ENCODE measurements around the gene NRP2.

Gene NRP2

DNA sequence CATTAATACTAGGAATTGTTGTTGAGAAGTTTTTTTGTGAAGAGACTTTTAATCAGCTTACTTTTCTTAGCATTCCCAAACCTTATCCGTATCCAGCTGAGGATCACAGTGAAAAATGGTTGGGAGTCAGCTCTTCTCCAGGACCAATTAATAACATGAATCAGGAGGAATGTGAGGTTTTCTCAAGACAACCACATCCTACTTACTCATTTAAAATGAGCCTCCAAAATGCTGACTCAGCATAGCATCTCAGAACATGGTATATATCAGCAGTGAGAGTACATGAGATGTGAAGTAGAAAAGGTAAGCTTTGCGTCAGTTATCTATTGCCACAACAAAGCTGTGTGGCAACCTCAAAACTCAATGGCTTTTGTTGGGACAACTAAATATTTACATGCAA is 140.3 kb downstream of the NRP2 start:
- no peak overlapping the region for H3K4me3 ChIP-seq (ENCODE audit: low read depth, low read length)
- no peak for TF ChIP-seq CTCF (IDR thresholded peaks at IDR 0.05; ENCODE audit: low read depth, low read length, missing control alignments)
- DNase-seq (ENCODE audit: low read depth) = no peak

DNA sequence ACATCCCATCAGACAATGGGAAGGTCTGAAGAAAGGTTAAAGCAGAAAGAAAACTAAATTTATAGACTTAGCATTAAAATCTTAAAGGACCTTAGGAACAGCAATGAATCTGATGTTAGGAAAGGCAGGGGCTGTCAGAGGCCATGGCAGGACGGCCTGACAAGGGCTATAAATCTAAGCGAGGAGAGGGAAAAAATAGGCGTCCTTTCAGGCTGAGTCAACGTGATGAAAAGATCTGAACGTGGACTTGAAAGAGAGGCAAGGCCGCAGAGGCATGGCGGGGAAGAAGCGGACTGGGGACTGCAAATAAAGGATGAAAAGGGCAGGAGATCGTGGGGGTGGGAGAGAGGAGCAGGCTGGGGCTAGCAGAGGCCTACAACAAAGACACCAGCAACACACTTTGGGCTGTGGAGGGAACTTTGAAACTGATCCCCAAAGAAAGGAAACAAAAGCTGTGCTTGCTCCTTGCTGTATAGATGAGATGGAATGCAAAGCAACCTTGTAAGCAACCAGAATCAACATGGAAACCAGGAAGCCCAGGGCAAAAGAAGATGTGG is 145.6 kb downstream of the NRP2 start:
- no peak for DNase-seq (ENCODE audit: low read depth)
- H3K4me3 ChIP-seq (ENCODE audit: low read depth, low read length) = no peak overlapping the region
- TF ChIP-seq CTCF (IDR thresholded peaks at IDR 0.05; ENCODE audit: low read depth, low read length, missing control alignments) = no peak

DNA sequence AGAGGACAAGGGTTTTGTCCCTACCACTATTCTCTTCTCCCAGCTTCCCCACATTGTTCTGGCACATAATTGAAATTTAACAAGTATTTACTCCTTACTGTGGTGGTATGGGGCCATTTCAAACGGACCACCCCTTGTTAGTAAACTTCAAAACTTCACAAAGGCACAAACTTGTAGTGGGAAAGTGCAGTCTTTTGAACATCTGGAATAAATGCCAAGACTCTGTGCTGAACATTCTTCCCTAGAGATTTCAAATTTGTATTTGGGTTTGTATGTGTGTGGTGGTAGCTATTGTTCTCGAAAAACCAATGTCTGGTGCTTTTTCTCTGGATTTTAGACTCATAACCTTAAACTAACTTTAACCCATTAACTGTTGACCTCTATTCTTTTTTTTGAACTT is 151.6 kb downstream of the NRP2 start:
- DNase-seq (ENCODE audit: low read depth) = no peak
- H3K4me3 ChIP-seq (ENCODE audit: low read depth, low read length) = no peak overlapping the region
- no peak for TF ChIP-seq CTCF (IDR thresholded peaks at IDR 0.05; ENCODE audit: low read depth, low read length, missing control alignments)

- no peak for TF ChIP-seq CTCF (IDR thresholded peaks at IDR 0.05; ENCODE audit: low read depth, low read length, missing control alignments)
- H3K4me3 ChIP-seq (ENCODE audit: low read depth, low read length) = no peak overlapping the region
- DNase-seq (ENCODE audit: low read depth) = no peak
Measured at GRCh38 chr2:205834796-205835195, 152.5 kb downstream of the NRP2 start.

DNA sequence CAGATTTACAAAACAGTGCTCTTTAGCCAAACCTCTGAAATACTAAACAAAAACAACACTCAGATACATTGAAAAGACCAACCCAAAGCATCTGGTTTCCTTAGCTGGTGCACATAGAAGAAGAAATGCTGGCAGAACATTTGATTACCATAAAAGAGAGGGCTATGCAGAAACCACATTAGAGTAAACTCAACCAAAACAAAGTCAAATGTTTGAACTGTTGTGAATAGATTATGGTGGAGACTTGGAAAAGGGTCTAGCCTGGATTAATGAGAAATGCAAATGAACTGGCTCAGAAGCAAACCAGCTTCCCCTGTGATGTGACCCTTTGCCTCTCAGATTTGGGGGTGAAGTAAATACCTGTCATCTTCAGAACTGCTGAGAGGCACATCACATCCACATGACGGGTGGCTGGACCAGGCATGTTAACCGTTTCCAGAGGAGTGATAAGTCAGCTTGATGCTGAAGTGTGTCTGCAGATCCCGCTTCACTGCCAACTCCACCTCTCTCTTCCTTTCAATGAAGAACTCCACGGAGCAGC is 153.0 kb downstream of the NRP2 start:
- no peak for DNase-seq (ENCODE audit: low read depth)
- TF ChIP-seq CTCF (IDR thresholded peaks at IDR 0.05; ENCODE audit: low read depth, low read length, missing control alignments) = no peak
- no peak overlapping the region for H3K4me3 ChIP-seq (ENCODE audit: low read depth, low read length)

DNA sequence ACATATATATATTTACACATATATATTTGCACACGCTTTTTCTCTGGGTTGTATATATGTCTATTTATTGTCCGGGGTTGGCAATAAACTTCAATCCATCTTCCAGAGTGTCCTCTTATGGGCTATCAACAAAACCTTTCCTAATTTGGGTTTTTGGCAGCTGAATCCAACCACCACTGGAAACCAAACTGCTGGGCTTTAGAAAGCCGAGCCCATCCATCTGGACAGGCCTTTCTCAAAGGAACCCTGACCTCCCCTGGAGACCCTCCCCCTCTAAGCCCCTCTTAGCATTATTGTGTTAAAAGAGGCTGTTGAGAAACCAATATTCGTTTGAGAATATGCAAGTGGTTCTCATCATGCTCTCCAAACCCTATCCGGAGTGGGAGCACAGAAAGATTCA is 153.6 kb downstream of the NRP2 start:
- TF ChIP-seq CTCF (IDR thresholded peaks at IDR 0.05; ENCODE audit: low read depth, low read length, missing control alignments) = no peak
- H3K4me3 ChIP-seq (ENCODE audit: low read depth, low read length) = no peak overlapping the region
- no peak for DNase-seq (ENCODE audit: low read depth)

All from GM12864 (cell line).